K562 (cell line): ENCODE data around the gene C1QTNF6. TPM values are rescaled to one million over a fixed set of nuclear protein-coding genes. Genes with fewer than 3 reads are reported as not detected.

Source experiments
- ATAC-seq: fragments of 200-7000 bp; cut with Tn5 transposase; 3 replicates; pipeline ENCODE4 v1.9.1; 2020; ENCODE audit warnings: moderate library complexity
- BruUV-seq: library from RNA; stranded (reverse); fragments of 400-500 nt; replicated peaks from 2 replicates; lab custom pipeline; 2021; lab: Mats Ljungman, UMichigan
- CTCF ChIA-PET: fragments of 300-600 bp; formaldehyde crosslinking; extraction: SDS; loops from one replicate; lab custom pipeline; 2021; ENCODE audit warnings: low intra/inter-chr PET ratio; lab: Yijun Ruan, JAX
- POLR2A ChIA-PET: fragments of 300-600, 350-650 bp; sonication (Branson Sonifier 250); formaldehyde crosslinking; extraction: SDS; loops from one replicate; lab custom pipeline; 2021; ENCODE audit warnings: antibody characterized with exemption, inconsistent platforms; lab: Yijun Ruan, JAX
- DNase-seq, 4 experiments: peaks; one replicate each; pipeline versions ENCODE4 v3.0.0 to v3.0.0-alpha.2; 2011 to 2018; ENCODE audit warnings: low spot score in 3 of 4, mixed read lengths in 3 of 4; ENCODE audit errors: extremely low read depth in 1 of 4
- FAIRE-seq: peaks from 2 replicates; lab custom pipeline; 2011; peaks lifted over from hg19 to GRCh38; lab: Jason Lieb, UNC
- H2AFZ ChIP-seq: 2 replicates; pipeline ENCODE4 v1.6.0; 2011; ENCODE audit warnings: low read depth, low read length, control low read depth, inconsistent platforms
- H3K27ac ChIP-seq: fragments of 200-600 bp; 3 replicates; pipeline ENCODE4 v1.8.0; 2011; ENCODE audit warnings: low read depth, mild to moderate bottlenecking, control low read depth, inconsistent platforms, low read length, moderate library complexity, mixed read lengths; ENCODE audit errors: extremely low read depth
- H3K27me3 ChIP-seq, 2 experiments: fragments of 300-600 bp in 1 of 2; 2 replicates in 1 of 2; 3 replicates in 1 of 2; pipeline versions ENCODE4 v1.6.0 to v1.8.0; 2011; ENCODE audit warnings: inconsistent platforms in 2 of 2, low read length in 2 of 2, mild to moderate bottlenecking in 1 of 2, mixed read lengths in 1 of 2, moderate library complexity in 1 of 2; ENCODE audit not compliant: control insufficient read depth in 2 of 2, insufficient read depth in 2 of 2
- H3K36me3 ChIP-seq: fragments of 300-600 bp; 3 replicates; pipeline ENCODE4 v1.8.0; 2011; ENCODE audit warnings: mild to moderate bottlenecking, low read length, inconsistent platforms; ENCODE audit not compliant: control insufficient read depth, insufficient read depth
- H3K4me1 ChIP-seq, 2 experiments: fragments of 200-600 bp in 1 of 2; replicated peaks in 1 of 2; 2 replicates in 1 of 2; 3 replicates in 1 of 2; pipeline versions ENCODE4 v1.5.1 to v1.8.0; 2011; ENCODE audit warnings: inconsistent platforms in 2 of 2, low read length in 2 of 2, mild to moderate bottlenecking in 1 of 2, mixed read lengths in 1 of 2, moderate library complexity in 1 of 2; ENCODE audit not compliant: control insufficient read depth in 2 of 2, insufficient read depth in 2 of 2
- H3K4me2 ChIP-seq: 2 replicates; pipeline ENCODE4 v1.6.1; 2011; ENCODE audit warnings: low read length, control low read depth, inconsistent platforms, mixed read lengths; ENCODE audit not compliant: insufficient read depth
- H3K4me3 ChIP-seq: fragments of 200-600 bp; sonication (generic), shearing (Covaris generic); 2 replicates; pipeline ENCODE4 v1.5.1; 2016; ENCODE audit warnings: control low read depth, inconsistent platforms
- H3K79me2 ChIP-seq: fragments of 200-600 bp; 3 replicates; pipeline ENCODE4 v1.8.0; 2011; ENCODE audit warnings: low read length, inconsistent platforms; ENCODE audit not compliant: control insufficient read depth, insufficient read depth
- H3K9ac ChIP-seq, 2 experiments: 2 replicates each; pipeline versions ENCODE4 v1.6.0 to v1.6.1; 2011; ENCODE audit warnings: low read depth in 2 of 2, low read length in 2 of 2, control low read depth in 1 of 2, inconsistent platforms in 1 of 2, mild to moderate bottlenecking in 1 of 2, mixed read lengths in 1 of 2; ENCODE audit not compliant: insufficient read depth in 1 of 2
- H3K9me1 ChIP-seq: one replicate; pipeline ENCODE4 v1.6.0; 2011; ENCODE audit warnings: inconsistent platforms, mild to moderate bottlenecking, low read length, moderate library complexity; ENCODE audit not compliant: control insufficient read depth, insufficient read depth
- H3K9me3 ChIP-seq: replicated peaks from 2 replicates; pipeline ENCODE4 v1.5.1; 2011; ENCODE audit warnings: low read depth, low read length, inconsistent platforms; ENCODE audit not compliant: control insufficient read depth, insufficient read depth
- H4K20me1 ChIP-seq: replicated peaks from 2 replicates; pipeline ENCODE4 v1.6.1; 2011; ENCODE audit warnings: low read length, inconsistent platforms, mixed read lengths; ENCODE audit not compliant: control insufficient read depth, insufficient read depth
- ADNP ChIP-seq: fragments of 200-800 bp; sonication (Bioruptor generic); IDR thresholded peaks from 2 replicates; pipeline ENCODE4 v1.6.1; 2016; ENCODE audit warnings: missing genetic modification characterization, missing compliant biosample characterization
- NFRKB ChIP-seq: fragments of 450-650 bp; IDR thresholded peaks from 2 replicates; pipeline ENCODE4 v1.6.1; 2016; ENCODE audit warnings: low read depth
- ZKSCAN8 ChIP-seq: fragments of 200-800 bp; sonication (Bioruptor generic); IDR thresholded peaks from 2 replicates; pipeline ENCODE4 v1.6.1; 2016; ENCODE audit warnings: missing genetic modification characterization, missing compliant biosample characterization
- WGBS: fragments of 100-300 bp; shearing (Covaris generic); methylation state at CpG from one replicate; pipeline ENCODE4 v1.1.6; 2016; ENCODE audit warnings: low coverage, mixed read lengths; ENCODE audit not compliant: insufficient coverage; ENCODE audit errors: missing lambda C conversion rate; 5-methylcytosine and 5-hydroxymethylcytosine counted together
- in situ Hi-C: fragments of 300-500 bp; cut with MboI; formaldehyde crosslinking; loops from 4 replicates; pipeline ENCODE4 v1.15.0; 2018; ENCODE audit warnings: inconsistent platforms, mixed read lengths
- intact Hi-C: fragments of 100-400 bp; cut with micrococcal nuclease; formaldehyde crosslinking; loops from 2 replicates; pipeline ENCODE4 v1.14.2; 2022
- polyA plus RNA-seq, 8 experiments: library from polyadenylated mRNA; depleted of rRNA in 4 of 8; stranded (reverse) in 5 of 8; unstranded in 3 of 8; fragments of >200 nt; fragmentation: Nextera tagmentation in 2 of 8; fragmentation: Illumina TruSeq in 1 of 8; extraction: Ambion mirVana in 2 of 8; extraction: Trizol in 1 of 8; gene quantifications; 2 replicates each; pipeline versions ENCODE4 v1.2.1 to v1.2.3, GENCODE V29; 2011 to 2014; ENCODE audit warnings: inconsistent platforms in 1 of 8, missing spikeins in 1 of 8
- total RNA-seq, 7 experiments: library from RNA; depleted of rRNA in 6 of 7; stranded (reverse); fragments of >200 nt in 6 of 7; fragmentation: Illumina TruSeq in 2 of 7; extraction: Trizol in 2 of 7; gene quantifications; 2 replicates each; pipeline versions ENCODE4 v1.2.1 to v1.2.3, GENCODE V29; 2011 to 2021; ENCODE audit warnings: low replicate concordance in 1 of 7

Gene C1QTNF6
- total and polyA plus RNA-seq, 9 of the 15 experiments (the other 6 are each of a cell fraction or from before 2014, with no cell fraction given) = 0.18 to 0.92 (median 0.55) TPM

DNA sequence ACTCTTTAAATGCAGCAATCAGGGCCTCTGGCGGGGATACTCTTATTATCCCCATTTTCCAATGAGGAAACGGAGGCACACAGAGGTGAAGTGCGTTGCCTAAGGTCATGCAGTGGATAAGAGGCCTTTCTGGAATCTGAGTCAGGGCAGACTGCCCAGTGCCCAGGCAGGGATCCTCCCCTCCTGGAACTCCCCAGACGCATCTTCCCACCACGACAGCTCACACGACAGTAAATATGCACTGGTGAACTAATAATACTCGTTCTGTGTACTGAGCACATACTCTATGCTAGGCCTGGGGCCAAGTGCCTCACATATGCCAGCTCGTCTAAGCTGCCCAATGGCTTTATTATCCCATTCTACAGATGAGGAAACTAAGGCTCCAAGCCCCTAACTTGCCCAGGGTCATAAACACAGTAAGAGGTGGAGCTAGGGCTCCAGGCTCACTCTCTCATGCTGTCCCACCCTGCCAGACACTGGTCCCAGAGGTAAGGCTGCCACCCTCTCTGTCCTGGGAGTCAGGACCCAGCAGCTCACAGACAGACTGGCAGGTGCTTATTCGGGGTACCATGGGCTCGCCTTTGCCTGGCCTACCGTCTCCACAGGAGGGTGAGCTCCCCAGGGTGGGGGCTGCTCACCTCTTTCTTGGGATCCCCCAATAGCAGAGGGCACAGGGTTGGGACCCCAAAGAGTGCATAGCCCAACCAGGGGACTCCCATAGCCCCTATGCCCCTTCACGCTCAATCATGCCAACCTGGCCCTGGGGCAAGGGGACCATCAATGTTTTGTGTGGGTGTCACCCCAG lies 40.7 kb downstream of the C1QTNF6 start (continued):
- peak; percentile 48; the same call in 1 of the 2 replicates for TF ChIP-seq ADNP (tag)

GRCh38 chr22:37146507-37147180 lies 41.4 kb downstream of the C1QTNF6 start:
- no TSS peak for BruUV-seq
- no peaks in the 10 kb centered on the region; the same call in 1 of the 2 replicates for H4K20me1 ChIP-seq
- H3K9me1 ChIP-seq = no peaks in the 10 kb centered on the region
- in situ Hi-C loops (no loop called here), intact Hi-C loops (no loop called here)
- no peak for DNase-seq
- no peaks in the 10 kb centered on the region for H3K36me3 ChIP-seq
- H3K4me1 ChIP-seq = peaks cover 5 to 16% of the 10 kb centered on the region in 2 experiments; a peak in 4 of 5 replicates
- no peaks in the 10 kb centered on the region for H3K9me3 ChIP-seq
- TF ChIP-seq NFRKB (no peak), ZKSCAN8 (CRISPR knock-in tag) (peak; percentile 77)
- WGBS = 22% methylated on average over 11 of the region's 16 CpGs
- H3K27ac ChIP-seq = no peak overlapping the region
- ChIA-PET CTCF (interaction anchor here (1.0 kb wide), 1 partner anchor 9 kb away, joined by 8 read pairs; no protein-coding TSS in a partner anchor), POLR2A (no interaction called here)
- H2AFZ ChIP-seq = no peak overlapping the region
- FAIRE-seq = no peak
- no peak overlapping the region for H3K9ac ChIP-seq
- no peaks in the 10 kb centered on the region for H3K79me2 ChIP-seq
- H3K4me3 ChIP-seq = no peak overlapping the region
- no peak overlapping the region for H3K4me2 ChIP-seq
- H3K27me3 ChIP-seq = peaks cover 0 to 11% of the 10 kb centered on the region in 2 experiments; a peak in 1 of 5 replicates
- no peak; the same call in 2 of the 3 replicates for ATAC-seq
